GM12891 (cell line): ENCODE measurements around the gene NOL9.

Source experiments
- POLR2A ChIP-seq: IDR thresholded peaks from 2 replicates; pipeline ENCODE4 v1.6.1; 2011; ENCODE audit warnings: low read depth, low read length, control low read depth
- POLR2AphosphoS5 ChIP-seq: IDR thresholded peaks from 2 replicates; pipeline ENCODE4 v1.6.1; 2011; ENCODE audit warnings: low read depth, low read length, control low read depth
- TAF1 ChIP-seq: IDR thresholded peaks from 2 replicates; pipeline ENCODE4 v1.6.1; 2011; ENCODE audit warnings: low read depth, low read length, control low read depth

- TF ChIP-seq POLR2A (no peak), POLR2AphosphoS5 (no peak), TAF1 (no peak)
Observed at GRCh38 chr1:6554907-6555778, 830 bp upstream of the NOL9 start, which contains the start of gene TAS1R1.
